Colonic mucosa (tissue), 4 donors: ENCODE data around the gene TRAPPC12. TPM values are rescaled to one million over a fixed set of nuclear protein-coding genes. Genes with fewer than 3 reads are reported as not detected.
"Not testable (repeated sequence)": the region's sequence is repeated elsewhere in the genome, so short reads cannot be mapped to it uniquely, and the experiment has no call there.

ENCODE experiments used
- DNase-seq: peaks from one replicate; pipeline ENCODE4 v3.0.0-alpha.2; 2020
- H3K27ac ChIP-seq: fragments of 200-600 bp; one replicate; pipeline ENCODE4 v1.8.0; 2021
- H3K27me3 ChIP-seq: fragments of 200-600 bp; one replicate; pipeline ENCODE4 v1.8.0; 2021
- H3K36me3 ChIP-seq: fragments of 200-600 bp; one replicate; pipeline ENCODE4 v1.8.0; 2021
- H3K4me1 ChIP-seq: fragments of 200-600 bp; one replicate; pipeline ENCODE4 v1.8.0; 2021; ENCODE audit warnings: mild to moderate bottlenecking
- H3K4me3 ChIP-seq: fragments of 200-600 bp; one replicate; pipeline ENCODE4 v1.8.0; 2021
- H3K9ac ChIP-seq, 2 donors: one replicate each; pipeline ENCODE4 v1.7.0; 2013; ENCODE audit warnings: control low read depth in 2 of 2, low read depth in 2 of 2, low read length in 2 of 2
- H3K9me3 ChIP-seq: fragments of 200-600 bp; one replicate; pipeline ENCODE4 v1.8.0; 2021
- CTCF ChIP-seq: fragments of 200-600 bp; IDR thresholded peaks from one replicate; pipeline ENCODE4 v1.8.0; 2022; ENCODE audit warnings: antibody characterized with exemption, mild to moderate bottlenecking
- intact Hi-C: fragments of 100-400 bp; cut with DNase I; formaldehyde crosslinking; loops from one replicate; pipeline ENCODE4 v1.14.1; 2022
- total RNA-seq, 2 donors: library from RNA; stranded (reverse); fragmentation: NEBNext Ultra II Directional in 1 of 2; extraction: Animal tissue kit (Norgen Biotek cat#: 25700) in 1 of 2; gene quantifications; one replicate each; pipeline ENCODE4 v1.2.1, GENCODE V29; 2021
- donor health status: healthy.
- donor health status: DM: no; HTN: no; CAD: no.
- donor health status: DM: no; HTN: no; CAD: no.

Gene TRAPPC12
- total RNA-seq, 2 donors from 2014 or later: 59.1 to 91.5 TPM

- H3K36me3 ChIP-seq: no peaks in the 10 kb centered on the region
- no peak overlapping the region for H3K27ac ChIP-seq
- no peaks in the 10 kb centered on the region for H3K27me3 ChIP-seq
- intact Hi-C loops: no loop called here
- no peak for TF ChIP-seq CTCF
- H3K9ac ChIP-seq: no peak overlapping the region
- H3K4me1 ChIP-seq: no peaks in the 10 kb centered on the region
- no peaks in the 10 kb centered on the region for H3K9me3 ChIP-seq
- DNase-seq: no peak
- H3K4me3 ChIP-seq: no peak overlapping the region
Measured at GRCh38 chr2:3488855-3489763, 109.6 kb downstream of the TRAPPC12 start.

- Histone ChIP-seq H3K4me3 (no peak overlapping the region), H3K27ac (no peak overlapping the region), H3K9me3 (no peaks in the 10 kb centered on the region), H3K36me3 (no peaks in the 10 kb centered on the region), H3K27me3 (no peaks in the 10 kb centered on the region), H3K4me1 (no peaks in the 10 kb centered on the region), H3K9ac (no peak overlapping the region)
- intact Hi-C loops: no loop called here
- no peak for TF ChIP-seq CTCF
- no peak for DNase-seq
Measured at GRCh38 chr2:3489764-3490115, 110.2 kb downstream of the TRAPPC12 start.

GRCh38 chr2:3490191-3491170, 111.0 kb downstream of the TRAPPC12 start:
- H3K9ac ChIP-seq: peak overlapping the region in 1 of 2 donors; percentile 1
- intact Hi-C loops: no loop called here
- no peak for DNase-seq
- H3K36me3 ChIP-seq: no peaks in the 10 kb centered on the region
- H3K27me3 ChIP-seq: no peaks in the 10 kb centered on the region
- H3K4me1 ChIP-seq: no peaks in the 10 kb centered on the region
- no peak overlapping the region for H3K4me3 ChIP-seq
- no peaks in the 10 kb centered on the region for H3K9me3 ChIP-seq
- H3K27ac ChIP-seq: no peak overlapping the region
- no peak for TF ChIP-seq CTCF

- no peak for TF ChIP-seq CTCF
- Histone ChIP-seq H3K9ac (no peak overlapping the region), H3K9me3 (no peaks in the 10 kb centered on the region), H3K27me3 (no peaks in the 10 kb centered on the region), H3K36me3 (no peaks in the 10 kb centered on the region), H3K27ac (no peak overlapping the region), H3K4me1 (no peaks in the 10 kb centered on the region), H3K4me3 (no peak overlapping the region)
- DNase-seq: no peak
- intact Hi-C loops: no loop called here
Measured at GRCh38 chr2:3491306-3491705, 111.8 kb downstream of the TRAPPC12 start.

- H3K27ac ChIP-seq: no peak overlapping the region
- H3K9me3 ChIP-seq: no peaks in the 10 kb centered on the region
- no peak overlapping the region for H3K9ac ChIP-seq
- no peak for DNase-seq
- H3K36me3 ChIP-seq: peaks cover 4% of the 10 kb centered on the region
- intact Hi-C loops: no loop called here
- H3K4me3 ChIP-seq: no peak overlapping the region
- no peaks in the 10 kb centered on the region for H3K27me3 ChIP-seq
- H3K4me1 ChIP-seq: no peaks in the 10 kb centered on the region
- no peak for TF ChIP-seq CTCF
Measured at GRCh38 chr2:3491716-3492474, 112.4 kb downstream of the TRAPPC12 start.

GRCh38 chr2:3492475-3492787, 112.9 kb downstream of the TRAPPC12 start:
- intact Hi-C loops, H3K9ac ChIP-seq, H3K4me1 ChIP-seq, DNase-seq, H3K27ac ChIP-seq, H3K4me3 ChIP-seq, H3K36me3 ChIP-seq, H3K9me3 ChIP-seq, H3K27me3 ChIP-seq: not testable (repeated sequence)
